ENCODE data around the gene GPR171.

DNA sequence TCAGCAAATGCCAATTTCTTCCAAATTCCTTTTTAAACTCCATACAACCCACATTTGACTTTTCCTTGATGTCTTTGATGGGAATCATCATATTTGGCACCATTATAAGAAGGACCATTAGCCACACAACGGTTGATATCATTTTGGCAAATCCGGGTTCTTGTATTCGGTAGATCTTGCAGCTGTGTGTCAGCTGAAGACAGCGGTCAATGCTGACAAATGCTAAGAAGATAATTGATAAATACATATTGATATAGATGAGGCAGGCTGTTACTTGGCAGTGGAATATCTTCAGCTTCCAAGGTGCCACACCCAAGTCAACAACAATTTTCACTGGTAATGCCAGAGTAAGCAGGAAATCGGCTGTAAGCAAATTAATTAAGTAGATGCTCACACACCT, 4.2 kb downstream of the GPR171 start:
- TF ChIP-seq, protein P1, sequence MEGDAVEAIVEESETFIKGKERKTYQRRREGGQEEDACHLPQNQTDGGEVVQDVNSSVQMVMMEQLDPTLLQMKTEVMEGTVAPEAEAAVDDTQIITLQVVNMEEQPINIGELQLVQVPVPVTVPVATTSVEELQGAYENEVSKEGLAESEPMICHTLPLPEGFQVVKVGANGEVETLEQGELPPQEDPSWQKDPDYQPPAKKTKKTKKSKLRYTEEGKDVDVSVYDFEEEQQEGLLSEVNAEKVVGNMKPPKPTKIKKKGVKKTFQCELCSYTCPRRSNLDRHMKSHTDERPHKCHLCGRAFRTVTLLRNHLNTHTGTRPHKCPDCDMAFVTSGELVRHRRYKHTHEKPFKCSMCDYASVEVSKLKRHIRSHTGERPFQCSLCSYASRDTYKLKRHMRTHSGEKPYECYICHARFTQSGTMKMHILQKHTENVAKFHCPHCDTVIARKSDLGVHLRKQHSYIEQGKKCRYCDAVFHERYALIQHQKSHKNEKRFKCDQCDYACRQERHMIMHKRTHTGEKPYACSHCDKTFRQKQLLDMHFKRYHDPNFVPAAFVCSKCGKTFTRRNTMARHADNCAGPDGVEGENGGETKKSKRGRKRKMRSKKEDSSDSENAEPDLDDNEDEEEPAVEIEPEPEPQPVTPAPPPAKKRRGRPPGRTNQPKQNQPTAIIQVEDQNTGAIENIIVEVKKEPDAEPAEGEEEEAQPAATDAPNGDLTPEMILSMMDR (conservative IDR thresholded peaks at IDR 0.05 in 1 of 2, IDR thresholded peaks at IDR 0.05 in 1 of 2; ENCODE audit: extremely low read depth in 1 of 2, insufficient read depth in 1 of 2, low read depth in 1 of 2, low read length in 2 of 2): no peak
- TF ChIP-seq EZH2 (IDR thresholded peaks at IDR 0.05; ENCODE audit: borderline replicate concordance, low read length): no peak
